ENCODE results near the gene HOXA10.

Gene HOXA10

DNA sequence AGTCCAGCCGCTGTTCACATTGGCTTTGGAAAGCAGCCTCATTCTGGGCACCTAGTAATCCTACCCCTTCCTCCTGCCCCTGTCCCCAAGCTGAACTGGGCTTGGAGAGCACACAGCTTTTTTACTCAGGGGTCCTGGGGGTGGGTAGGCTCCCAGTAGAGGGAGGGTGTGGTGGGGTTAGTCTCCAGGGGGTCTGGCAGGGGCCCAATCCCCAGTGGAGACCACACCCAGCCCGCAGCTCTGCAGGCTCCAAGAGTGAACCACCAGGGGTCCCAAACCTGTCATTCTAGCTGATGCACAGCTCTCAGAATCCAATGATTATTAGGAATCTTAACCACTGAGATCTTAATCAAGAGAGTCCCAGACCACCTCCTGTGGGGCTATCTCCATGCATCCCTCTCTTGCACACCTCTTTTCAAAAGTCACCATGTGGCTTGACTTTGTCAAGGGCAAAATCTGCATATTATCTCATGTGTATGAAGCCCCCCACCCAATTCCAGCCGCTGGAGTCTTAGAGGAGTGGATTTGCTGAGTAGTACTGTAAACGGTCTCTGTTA is 8.2 kb upstream of the HOXA10 start:
- H3K27me3 Mint-ChIP-seq: peaks cover 35% of the 10 kb centered on the region
- ATAC-seq (ENCODE audit: low read depth) (no peak), DNase-seq (ENCODE audit: low spot score in 2 of 2) (no peak)
- no peak overlapping the region for H3K4me3 Mint-ChIP-seq
- H3K36me3 Mint-ChIP-seq: no peaks in the 10 kb centered on the region
- H3K4me1 Mint-ChIP-seq: peaks cover 12% of the 10 kb centered on the region
- peak overlapping the region; percentile 61 for H3K27ac Mint-ChIP-seq
- H3K9me3 Mint-ChIP-seq: no peaks in the 10 kb centered on the region

DNA sequence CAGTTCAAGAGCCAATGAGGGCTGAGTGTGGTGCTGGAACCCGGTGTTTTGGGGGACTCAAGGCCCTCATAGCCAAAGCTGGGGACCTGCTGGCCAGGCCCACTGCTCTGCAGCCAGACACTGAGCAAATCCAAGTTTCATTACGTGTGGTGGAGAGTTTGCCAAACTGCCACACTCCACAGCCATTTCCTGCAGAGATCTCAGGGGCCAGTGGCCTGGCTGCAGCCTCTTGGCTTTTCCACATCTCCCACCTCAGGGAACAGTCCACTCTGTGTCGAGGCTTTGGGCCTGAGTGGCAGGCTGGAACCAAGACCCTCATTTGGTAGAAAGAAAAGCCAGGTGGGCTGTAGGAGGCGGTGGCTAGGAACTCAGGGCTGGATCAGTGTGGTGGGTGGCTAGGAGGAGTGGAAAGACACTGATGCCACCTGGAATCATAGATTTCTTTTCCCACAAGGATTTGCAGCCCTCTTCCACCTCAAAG is 7.7 kb upstream of the HOXA10 start:
- Mint-ChIP-seq H3K4me1 (peaks cover 12% of the 10 kb centered on the region), H3K4me3 (no peak overlapping the region), H3K9me3 (no peaks in the 10 kb centered on the region), H3K27me3 (peaks cover 35% of the 10 kb centered on the region), H3K27ac (no peak overlapping the region), H3K36me3 (no peaks in the 10 kb centered on the region)
- DNase-seq (ENCODE audit: low spot score in 2 of 2) (no peak), ATAC-seq (ENCODE audit: low read depth) (no peak)

DNA sequence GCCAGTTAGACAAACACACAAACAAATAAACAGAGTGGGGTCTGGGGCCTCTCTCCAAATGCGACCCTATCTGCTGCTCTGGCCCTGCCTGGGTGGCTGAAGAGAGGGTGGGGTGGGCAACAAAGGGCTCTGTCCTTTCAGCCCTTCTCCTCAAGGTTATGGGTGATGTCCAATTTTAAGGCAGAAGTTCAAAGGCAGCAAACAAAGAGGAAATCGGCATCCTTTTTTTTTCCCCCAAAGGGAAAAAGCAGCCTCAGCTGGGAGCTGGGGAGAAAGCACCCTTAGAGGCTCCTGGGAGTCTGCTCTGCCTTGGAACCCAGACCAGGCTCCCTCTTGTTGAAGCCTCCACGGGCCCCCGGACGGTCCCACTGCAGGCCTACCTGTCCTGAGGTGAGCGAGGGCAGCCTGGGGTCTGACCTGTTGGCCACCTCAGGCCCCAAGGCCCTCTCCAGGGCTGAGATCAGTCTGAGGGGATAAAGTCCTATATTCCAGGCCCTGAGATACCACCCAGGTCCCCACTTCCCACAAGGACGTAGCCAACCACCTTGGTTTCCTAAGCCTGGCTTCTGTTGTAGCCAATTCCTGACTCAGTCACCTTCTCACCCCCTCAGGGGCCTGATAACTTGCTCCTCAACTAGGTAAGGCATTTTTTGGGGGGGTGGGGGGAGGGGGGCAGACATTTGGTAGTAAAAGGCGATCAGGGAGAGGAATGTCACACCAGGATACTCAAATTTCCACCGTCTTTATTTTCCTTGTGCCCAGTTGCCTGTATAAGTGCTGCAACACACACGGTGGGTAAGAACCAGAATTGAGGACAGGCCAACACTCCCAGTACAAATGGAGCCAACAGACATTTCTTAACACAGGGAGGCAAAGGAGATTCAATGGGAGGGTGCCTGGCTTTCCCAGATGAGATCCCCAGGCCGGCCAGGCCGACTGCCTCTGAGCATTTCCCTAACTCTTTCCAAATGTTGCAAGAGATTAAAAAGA is 6.6 kb upstream of the HOXA10 start:
- Mint-ChIP-seq H3K36me3 (no peaks in the 10 kb centered on the region), H3K4me3 (no peak overlapping the region), H3K9me3 (no peaks in the 10 kb centered on the region), H3K27ac (no peak overlapping the region), H3K27me3 (peaks cover 29% of the 10 kb centered on the region), H3K4me1 (peaks cover 9% of the 10 kb centered on the region)
- DNase-seq (ENCODE audit: low spot score in 2 of 2) (no peak), ATAC-seq (ENCODE audit: low read depth) (no peak)

DNA sequence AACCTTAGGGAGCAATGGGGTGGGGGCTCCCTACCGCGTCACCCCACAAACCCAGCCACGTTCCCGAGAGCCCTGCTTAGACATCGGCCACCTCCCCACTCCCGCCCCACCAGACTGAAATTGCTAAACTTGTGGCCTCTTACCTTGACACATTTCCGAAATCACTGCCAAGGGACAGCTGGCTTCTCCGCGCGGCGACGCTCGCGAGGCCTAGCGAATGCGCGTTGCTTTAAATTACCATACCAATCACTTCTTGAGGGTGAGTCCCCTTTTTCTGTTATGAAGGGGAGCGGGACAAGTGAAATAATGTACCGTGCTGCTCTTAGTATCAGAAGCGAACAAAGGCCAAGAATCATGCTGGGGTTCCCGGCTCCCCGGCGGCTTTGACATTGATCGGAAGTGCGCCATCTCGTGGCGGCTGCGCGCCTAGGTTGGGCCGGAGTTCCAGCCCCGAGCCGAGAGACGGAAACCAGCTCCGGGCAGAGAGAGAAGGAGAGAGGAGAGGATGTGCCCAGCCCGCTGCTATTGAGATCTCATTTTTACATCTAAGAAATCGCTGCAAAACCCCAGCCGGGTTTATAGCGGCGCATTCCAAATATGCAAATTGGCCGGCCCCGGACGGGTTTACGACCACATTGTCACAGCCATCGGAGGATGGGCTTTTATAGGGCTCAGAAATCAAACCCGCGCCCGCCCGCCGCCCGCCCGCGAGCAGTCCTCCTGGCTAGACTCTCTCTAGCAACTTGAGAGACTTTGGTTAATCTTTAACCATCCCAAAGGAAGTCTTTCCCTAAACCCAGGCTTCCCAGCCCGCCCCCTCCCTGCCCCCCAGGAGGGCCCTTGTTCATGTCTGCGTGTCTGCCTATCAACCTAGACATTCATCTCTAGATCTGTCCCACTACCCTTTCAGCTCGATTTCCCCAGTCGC is 5.6 kb upstream of the HOXA10 start:
- Mint-ChIP-seq H3K9me3 (no peaks in the 10 kb centered on the region), H3K27me3 (peaks cover 28% of the 10 kb centered on the region), H3K27ac (no peak overlapping the region), H3K36me3 (no peaks in the 10 kb centered on the region), H3K4me3 (no peak overlapping the region), H3K4me1 (peaks cover 6% of the 10 kb centered on the region)
- ATAC-seq (ENCODE audit: low read depth) (peak; percentile 39), DNase-seq (ENCODE audit: low spot score in 2 of 2) (peak in 1 of 2 donors; percentile 48)

DNA sequence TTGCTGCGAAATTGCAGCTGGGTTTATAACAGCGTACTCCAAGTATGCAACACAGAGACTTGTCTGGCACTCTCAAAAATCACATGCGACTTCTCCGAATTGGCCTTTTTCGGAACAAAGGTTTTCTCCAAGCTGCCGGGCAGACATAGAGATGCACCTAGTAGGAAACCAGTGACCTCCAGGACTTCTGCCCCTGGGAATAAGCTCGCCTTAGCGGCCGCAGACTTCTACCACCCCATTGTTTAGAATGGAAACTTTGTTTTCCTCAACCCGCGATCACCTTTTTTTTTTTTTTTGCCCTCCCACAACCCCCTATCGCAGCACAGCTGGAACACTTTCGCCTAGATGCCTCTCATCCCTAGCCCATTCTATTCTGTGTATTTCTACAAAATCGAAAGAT is 4.9 kb upstream of the HOXA10 start:
- H3K36me3 Mint-ChIP-seq: no peaks in the 10 kb centered on the region
- H3K4me3 Mint-ChIP-seq: no peak overlapping the region
- peaks cover 28% of the 10 kb centered on the region for H3K27me3 Mint-ChIP-seq
- ATAC-seq (ENCODE audit: low read depth) (no peak), DNase-seq (ENCODE audit: low spot score in 2 of 2) (no peak)
- H3K4me1 Mint-ChIP-seq: peaks cover 5% of the 10 kb centered on the region
- no peaks in the 10 kb centered on the region for H3K9me3 Mint-ChIP-seq
- no peak overlapping the region for H3K27ac Mint-ChIP-seq

DNA sequence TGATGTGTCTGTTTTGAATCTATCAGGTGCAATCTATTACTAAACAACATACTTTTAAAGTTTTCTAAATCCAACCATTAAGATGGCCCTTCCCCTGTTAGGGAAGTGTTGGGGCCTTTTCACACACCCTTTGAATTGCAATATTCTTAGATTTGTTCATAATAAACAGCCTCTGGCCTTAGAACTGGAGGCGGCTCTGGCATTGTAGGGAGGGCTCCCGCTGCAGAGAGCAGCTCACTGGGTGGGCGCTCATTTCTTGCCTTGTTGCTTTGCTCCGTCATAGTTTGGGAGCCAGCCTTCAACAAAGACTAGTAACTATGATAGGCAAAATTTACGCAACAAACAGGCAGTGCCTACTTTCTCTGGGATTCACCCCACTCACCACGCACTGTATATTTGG is 4.2 kb upstream of the HOXA10 start:
- ATAC-seq (ENCODE audit: low read depth): no peak
- H3K36me3 Mint-ChIP-seq: no peaks in the 10 kb centered on the region
- no peak overlapping the region for H3K4me3 Mint-ChIP-seq
- peaks cover 28% of the 10 kb centered on the region for H3K27me3 Mint-ChIP-seq
- H3K4me1 Mint-ChIP-seq: peaks cover 5% of the 10 kb centered on the region
- H3K9me3 Mint-ChIP-seq: no peaks in the 10 kb centered on the region
- no peak overlapping the region for H3K27ac Mint-ChIP-seq
- DNase-seq (ENCODE audit: low spot score in 2 of 2): no peak

DNA sequence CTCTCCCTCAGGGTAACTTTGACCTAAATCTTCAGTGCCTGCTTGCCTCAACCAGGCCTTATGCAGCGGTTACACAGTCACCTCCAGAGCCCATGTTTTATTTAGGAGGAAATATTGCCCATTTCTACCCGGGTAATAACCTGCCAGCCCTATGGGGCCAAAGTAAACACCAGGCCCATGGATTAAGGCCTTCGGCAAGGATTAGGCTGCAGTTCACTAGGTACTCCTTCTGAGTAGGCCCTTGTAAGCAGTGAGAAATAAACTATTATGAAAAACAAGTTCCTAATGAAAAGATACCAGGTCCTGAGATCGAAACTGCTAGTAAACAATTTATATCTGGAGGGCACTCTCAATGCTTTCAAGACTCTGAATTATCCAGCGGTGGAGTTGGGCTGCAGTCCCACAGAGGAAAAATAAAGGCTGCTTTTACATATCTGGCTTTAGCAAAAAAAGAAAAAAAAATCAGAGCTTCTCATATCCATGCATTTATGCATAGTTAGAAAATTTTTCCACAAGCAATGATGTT is 3.7 kb upstream of the HOXA10 start:
- Mint-ChIP-seq H3K4me1 (peaks cover 5% of the 10 kb centered on the region), H3K36me3 (no peaks in the 10 kb centered on the region), H3K4me3 (no peak overlapping the region), H3K27me3 (peaks cover 26% of the 10 kb centered on the region), H3K9me3 (no peaks in the 10 kb centered on the region), H3K27ac (no peak overlapping the region)
- DNase-seq (ENCODE audit: low spot score in 2 of 2) (no peak), ATAC-seq (ENCODE audit: low read depth) (no peak)

DNA sequence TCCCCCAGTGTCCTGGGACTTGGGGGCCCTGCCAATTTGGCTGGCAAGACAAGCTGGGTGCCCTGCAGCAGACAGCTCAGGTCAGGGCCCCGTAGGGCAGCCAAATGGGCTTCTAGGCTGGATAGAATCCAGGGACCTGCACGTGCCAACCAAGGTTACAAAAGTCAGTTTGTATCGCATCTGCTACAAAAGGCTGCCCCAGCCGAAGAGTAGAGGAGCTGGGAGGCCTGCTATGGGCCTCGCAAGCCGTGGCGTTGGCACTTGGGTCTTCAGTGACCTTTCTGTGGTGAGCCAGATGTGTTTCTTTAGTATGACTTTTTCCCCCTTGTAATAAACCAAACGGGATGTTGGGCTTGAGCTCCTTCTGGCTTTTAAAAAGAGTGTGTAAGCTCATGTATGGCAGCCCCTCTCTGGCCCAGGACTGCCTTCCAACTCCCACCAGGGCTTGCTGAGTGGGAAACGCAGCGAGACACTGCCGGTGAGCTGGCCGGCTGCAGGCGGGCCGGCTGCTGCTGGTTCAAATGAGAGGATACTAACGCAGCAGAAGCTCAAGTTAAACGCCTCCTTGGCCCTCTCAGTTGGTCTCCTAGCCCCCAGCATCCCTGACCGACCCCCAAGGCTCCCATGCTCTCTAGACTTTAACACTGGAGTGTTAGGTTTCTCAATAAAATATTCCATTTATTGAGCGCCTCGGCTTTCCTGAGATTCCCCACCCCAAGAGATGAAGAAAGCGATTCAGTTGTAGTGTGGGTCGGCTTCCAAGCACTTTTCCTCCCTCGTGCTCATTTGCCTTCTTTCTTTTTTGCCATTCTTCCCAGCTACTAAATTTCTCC is 3.1 kb upstream of the HOXA10 start:
- H3K4me3 Mint-ChIP-seq: no peak overlapping the region

DNA sequence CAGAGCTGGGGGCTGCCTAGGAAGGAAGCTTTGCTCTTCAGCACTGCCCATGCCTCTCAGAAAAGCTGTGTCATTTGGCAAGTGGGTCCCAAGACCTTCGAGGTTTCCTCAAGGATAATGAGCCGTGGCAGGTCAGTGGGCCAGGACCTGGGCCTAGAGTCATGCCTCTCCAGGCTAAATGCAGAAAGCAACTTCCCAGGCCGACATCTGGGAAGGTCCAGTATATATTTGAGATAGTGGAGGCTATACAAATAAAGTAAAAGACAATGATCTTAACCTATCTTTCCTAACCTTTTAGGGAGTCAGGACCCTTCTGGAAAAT is 2.4 kb upstream of the HOXA10 start:
- H3K4me3 Mint-ChIP-seq: no peak overlapping the region
- DNase-seq (ENCODE audit: low spot score in 2 of 2) (no peak), ATAC-seq (ENCODE audit: low read depth) (no peak)
- H3K27ac Mint-ChIP-seq: no peak overlapping the region
- H3K27me3 Mint-ChIP-seq: peaks cover 30% of the 10 kb centered on the region
- H3K36me3 Mint-ChIP-seq: no peaks in the 10 kb centered on the region
- H3K4me1 Mint-ChIP-seq: peaks cover 7% of the 10 kb centered on the region
- no peaks in the 10 kb centered on the region for H3K9me3 Mint-ChIP-seq

More for the DNA sequence above, 3.1 kb upstream of the HOXA10 start:
- no peak for ATAC-seq (ENCODE audit: low read depth)
- peaks cover 5% of the 10 kb centered on the region for H3K4me1 Mint-ChIP-seq
- no peak overlapping the region for H3K27ac Mint-ChIP-seq
- DNase-seq (ENCODE audit: low spot score in 2 of 2): no peak
- no peaks in the 10 kb centered on the region for H3K9me3 Mint-ChIP-seq
- peaks cover 25% of the 10 kb centered on the region for H3K27me3 Mint-ChIP-seq
- H3K36me3 Mint-ChIP-seq: no peaks in the 10 kb centered on the region

DNA sequence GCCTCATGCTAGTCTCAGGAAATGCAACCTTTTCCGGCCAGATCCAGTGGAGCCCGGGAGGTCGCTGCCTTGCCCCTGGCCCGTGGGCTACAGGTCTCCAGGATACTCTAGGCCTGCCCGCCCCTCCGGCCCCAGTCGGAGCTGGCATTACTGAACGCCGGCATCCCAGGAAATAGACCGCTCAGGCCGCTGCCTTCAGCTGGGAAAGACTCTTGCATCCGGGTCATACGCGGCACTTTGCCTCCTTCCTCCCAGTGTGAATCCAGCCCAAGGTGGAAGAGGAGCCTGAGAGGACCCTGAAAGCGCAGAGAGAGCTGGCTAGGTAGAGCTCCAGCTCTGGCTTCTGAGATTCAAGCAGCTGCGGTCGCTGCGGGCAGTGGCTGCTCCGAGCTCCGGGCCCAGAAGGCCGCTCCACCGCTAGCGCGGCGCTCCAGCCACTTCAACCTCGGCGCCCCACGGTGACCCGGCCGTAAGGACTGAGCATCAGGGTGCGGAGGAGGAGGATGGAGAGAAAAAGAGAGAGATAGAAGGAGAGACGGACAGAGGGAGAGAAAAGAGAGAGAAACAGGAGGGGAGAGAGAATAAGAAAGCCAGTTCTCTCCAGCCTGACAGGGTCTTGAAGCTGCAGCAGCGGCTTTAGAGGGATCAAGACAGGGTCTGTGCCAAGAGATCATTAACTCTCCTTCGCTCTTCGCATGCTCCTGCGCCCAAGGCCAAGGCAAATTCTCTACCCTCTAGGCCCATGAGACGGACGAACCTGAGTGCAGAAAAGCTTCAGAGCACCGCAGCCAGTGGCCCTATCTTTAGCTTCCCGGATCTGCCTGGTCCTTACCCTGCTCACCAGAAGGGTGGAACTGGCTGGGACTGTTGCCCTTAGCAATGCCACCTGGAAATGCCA is 1.8 kb upstream of the HOXA10 start:
- Mint-ChIP-seq H3K4me1 (peaks cover 8% of the 10 kb centered on the region), H3K27me3 (peaks cover 31% of the 10 kb centered on the region), H3K9me3 (no peaks in the 10 kb centered on the region), H3K36me3 (no peaks in the 10 kb centered on the region), H3K27ac (no peak overlapping the region), H3K4me3 (no peak overlapping the region)
- DNase-seq (ENCODE audit: low spot score in 2 of 2) (no peak), ATAC-seq (ENCODE audit: low read depth) (no peak)

DNA sequence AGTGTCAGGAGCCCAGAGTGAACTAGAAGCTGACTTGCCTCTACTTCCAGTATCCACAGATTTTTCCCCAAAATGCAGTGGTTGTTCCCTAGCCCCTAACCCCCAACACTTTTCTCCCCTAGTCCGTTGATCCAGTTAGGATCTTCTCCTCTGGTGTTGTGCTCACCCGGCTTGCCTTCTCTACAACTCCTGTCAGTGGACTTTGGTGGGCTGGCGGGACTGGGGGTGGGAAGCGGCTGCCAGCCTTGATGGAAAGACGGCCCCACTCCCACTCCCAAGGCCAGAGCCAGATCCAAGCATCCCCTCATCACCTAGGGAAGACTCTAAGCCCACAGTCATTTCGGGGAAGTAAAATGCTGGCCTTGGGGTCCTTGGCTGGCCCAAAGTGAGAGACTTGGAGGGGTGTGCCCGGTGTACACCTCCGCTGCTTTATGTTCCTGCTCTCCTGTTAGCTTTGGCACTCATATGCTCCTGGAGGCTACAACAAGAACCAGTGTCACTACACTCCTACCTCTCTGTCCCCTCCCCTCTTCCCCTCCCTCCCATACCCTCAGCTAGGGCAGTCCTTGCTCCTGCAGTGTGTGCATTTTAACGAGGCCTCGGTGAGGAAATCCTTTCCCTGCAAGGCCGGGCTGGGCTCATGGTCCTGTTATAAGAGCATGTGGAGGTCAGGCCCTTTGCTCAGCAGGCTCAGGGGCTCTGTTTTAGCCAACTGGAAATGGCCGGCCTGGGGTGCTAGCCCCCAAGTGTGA is 930 bp upstream of the HOXA10 start:
- Mint-ChIP-seq H3K36me3 (no peaks in the 10 kb centered on the region), H3K9me3 (no peaks in the 10 kb centered on the region), H3K27me3 (peaks cover 28% of the 10 kb centered on the region), H3K4me3 (no peak overlapping the region), H3K27ac (no peak overlapping the region), H3K4me1 (peaks cover 5% of the 10 kb centered on the region)
- ATAC-seq (ENCODE audit: low read depth) (no peak), DNase-seq (ENCODE audit: low spot score in 2 of 2) (no peak)

DNA sequence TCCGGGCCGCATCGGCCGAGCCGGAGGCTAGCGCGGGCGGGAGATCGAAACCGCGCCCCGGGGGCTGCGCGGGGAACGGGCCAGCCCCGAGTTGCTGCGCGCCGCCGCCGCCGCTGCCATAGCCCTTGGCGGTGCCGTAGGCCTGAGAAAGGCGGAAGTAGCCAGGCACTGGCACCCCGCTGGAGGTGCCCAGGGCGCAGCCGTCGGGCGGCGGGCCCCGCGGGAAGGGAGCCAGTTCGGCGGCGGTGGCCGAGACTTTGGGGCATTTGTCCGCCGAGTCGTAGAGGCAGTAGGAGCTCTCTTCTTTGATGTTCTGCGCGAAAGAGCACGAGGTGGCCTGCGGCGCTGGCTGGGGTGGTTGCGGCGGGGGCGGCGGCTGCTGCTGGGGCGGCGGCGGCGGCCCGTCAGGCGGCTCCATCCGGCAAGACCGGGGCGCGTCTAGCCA is 587 bp downstream of the HOXA10 start:
- no peak overlapping the region for H3K4me3 Mint-ChIP-seq
- no peaks in the 10 kb centered on the region for H3K36me3 Mint-ChIP-seq
- H3K27me3 Mint-ChIP-seq: peaks cover 26% of the 10 kb centered on the region
- H3K27ac Mint-ChIP-seq: no peak overlapping the region
- ATAC-seq (ENCODE audit: low read depth) (peak; percentile 67), DNase-seq (ENCODE audit: low spot score in 2 of 2) (peak in 1 of 2 donors; percentile 57)
- no peaks in the 10 kb centered on the region for H3K9me3 Mint-ChIP-seq
- H3K4me1 Mint-ChIP-seq: peaks cover 6% of the 10 kb centered on the region

Data from memory B cell (primary cell).